K562 (cell line): ENCODE measurements around the gene CFL1. TPM values are rescaled to one million over a fixed set of nuclear protein-coding genes. Genes with fewer than 3 reads are reported as not detected.

Source experiments
- HMG20B ChIP-seq: fragments of 250-450 bp; sonication (Bioruptor Pico); IDR thresholded peaks from 2 replicates; pipeline ENCODE4 v1.5.0; 2021; ENCODE audit warnings: mild to moderate bottlenecking
- KHSRP ChIP-seq: fragments of 450-650 bp; IDR thresholded peaks from 2 replicates; pipeline ENCODE4 v1.6.1; 2017
- PTTG1 ChIP-seq: fragments of 450-650 bp; IDR thresholded peaks from 2 replicates; pipeline ENCODE4 v1.6.1; 2016; ENCODE audit warnings: low read depth, mild to moderate bottlenecking, missing genetic modification characterization, missing compliant biosample characterization
- polyA plus RNA-seq, 8 experiments: library from polyadenylated mRNA; depleted of rRNA in 4 of 8; stranded (reverse) in 5 of 8; unstranded in 3 of 8; fragments of >200 nt; fragmentation: Nextera tagmentation in 2 of 8; fragmentation: Illumina TruSeq in 1 of 8; extraction: Ambion mirVana in 2 of 8; extraction: Trizol in 1 of 8; gene quantifications; 2 replicates each; pipeline versions ENCODE4 v1.2.1 to v1.2.3, GENCODE V29; 2011 to 2014; ENCODE audit warnings: inconsistent platforms in 1 of 8, missing spikeins in 1 of 8
- total RNA-seq, 7 experiments: library from RNA; depleted of rRNA in 6 of 7; stranded (reverse); fragments of >200 nt in 6 of 7; fragmentation: Illumina TruSeq in 2 of 7; extraction: Trizol in 2 of 7; gene quantifications; 2 replicates each; pipeline versions ENCODE4 v1.2.1 to v1.2.3, GENCODE V29; 2011 to 2021; ENCODE audit warnings: low replicate concordance in 1 of 7
- TF ChIP-seq, protein P1 (sequence below): fragments of 150-350 bp; IDR thresholded peaks from 2 replicates; pipeline ENCODE4 v1.6.1; 2014; ENCODE audit warnings: low read depth, mild to moderate bottlenecking, low read length, borderline replicate concordance
- TF ChIP-seq, protein P2 (sequence below): fragments of 250-450 bp; sonication (Bioruptor Pico); IDR thresholded peaks from 2 replicates; pipeline ENCODE4 v1.5.0; 2020; ENCODE audit warnings: mild to moderate bottlenecking
- TF ChIP-seq, protein P3 (sequence below): sonication (generic); formaldehyde crosslinking; IDR thresholded peaks from 2 replicates; pipeline ENCODE4 v1.8.0; 2023; ENCODE audit warnings: mild to moderate bottlenecking, missing genetic modification reagents
- TF ChIP-seq, protein P4 (sequence below), 2 experiments: fragments of 250-450 bp in 1 of 2; fragments of 450-650 bp in 1 of 2; sonication (Bioruptor Pico) in 1 of 2; IDR thresholded peaks; 2 replicates each; pipeline versions ENCODE4 v1.6.1 to v1.8.0; 2016 to 2021; ENCODE audit warnings: mild to moderate bottlenecking in 2 of 2, moderate library complexity in 2 of 2, missing compliant biosample characterization in 1 of 2, missing genetic modification characterization in 1 of 2
- TF ChIP-seq, protein P5 (sequence below): sonication (generic); formaldehyde crosslinking; IDR thresholded peaks from 2 replicates; pipeline ENCODE4 v1.8.1; 2023; ENCODE audit warnings: mild to moderate bottlenecking, missing genetic modification reagents
- TF ChIP-seq, protein P6 (sequence below): fragments of 200-400 bp; formaldehyde crosslinking; IDR thresholded peaks from 2 replicates; pipeline ENCODE4 v1.6.1; 2017; ENCODE audit warnings: mild to moderate bottlenecking, low read depth, low read length, moderate library complexity

Gene CFL1
- total and polyA plus RNA-seq, 9 of the 15 experiments (the other 6 are each of a cell fraction or from before 2014, with no cell fraction given): 105 to 1,101 (median 859) TPM

DNA sequence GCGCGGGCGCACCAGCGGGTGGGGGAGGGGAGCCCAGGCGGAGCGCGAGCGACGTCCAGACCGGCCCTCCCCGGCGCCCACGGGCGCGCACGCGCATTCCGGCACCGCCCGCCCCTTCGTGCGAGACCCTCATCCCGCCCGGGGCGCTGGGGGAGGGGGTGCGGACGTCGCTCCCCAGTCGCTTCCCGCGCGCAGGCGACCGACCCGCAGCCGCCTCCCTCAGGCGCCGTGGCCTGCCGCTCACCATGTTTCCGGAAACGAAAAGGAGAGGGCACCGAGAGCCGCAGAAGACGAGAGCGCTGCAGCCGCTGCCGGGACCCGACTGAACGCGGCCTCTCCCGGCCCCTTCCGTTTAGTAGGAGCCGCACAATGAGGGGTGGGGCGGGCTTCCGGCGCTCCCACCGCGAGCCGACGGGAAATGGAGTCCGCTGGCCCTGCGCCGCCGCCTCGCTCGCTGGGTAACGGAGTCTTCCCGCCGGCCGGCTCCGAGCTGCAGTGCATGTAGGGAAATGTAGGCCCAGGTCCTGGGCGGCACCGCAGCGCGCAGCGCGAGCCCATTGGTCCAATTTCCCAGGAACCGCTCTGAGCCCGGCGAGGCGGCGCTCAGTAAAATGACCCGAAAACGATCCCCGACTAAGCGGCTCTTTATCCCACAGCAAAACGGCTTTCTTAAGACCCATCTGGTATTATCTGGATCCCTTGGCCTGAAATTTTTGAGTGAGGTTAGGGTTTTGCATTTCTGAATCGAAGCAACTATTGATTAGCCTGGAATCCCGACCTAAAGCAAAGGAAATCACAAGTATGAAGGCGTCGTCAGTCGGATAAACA is at the start of gene CFL1 (continued):
- TF ChIP-seq, protein P1, sequence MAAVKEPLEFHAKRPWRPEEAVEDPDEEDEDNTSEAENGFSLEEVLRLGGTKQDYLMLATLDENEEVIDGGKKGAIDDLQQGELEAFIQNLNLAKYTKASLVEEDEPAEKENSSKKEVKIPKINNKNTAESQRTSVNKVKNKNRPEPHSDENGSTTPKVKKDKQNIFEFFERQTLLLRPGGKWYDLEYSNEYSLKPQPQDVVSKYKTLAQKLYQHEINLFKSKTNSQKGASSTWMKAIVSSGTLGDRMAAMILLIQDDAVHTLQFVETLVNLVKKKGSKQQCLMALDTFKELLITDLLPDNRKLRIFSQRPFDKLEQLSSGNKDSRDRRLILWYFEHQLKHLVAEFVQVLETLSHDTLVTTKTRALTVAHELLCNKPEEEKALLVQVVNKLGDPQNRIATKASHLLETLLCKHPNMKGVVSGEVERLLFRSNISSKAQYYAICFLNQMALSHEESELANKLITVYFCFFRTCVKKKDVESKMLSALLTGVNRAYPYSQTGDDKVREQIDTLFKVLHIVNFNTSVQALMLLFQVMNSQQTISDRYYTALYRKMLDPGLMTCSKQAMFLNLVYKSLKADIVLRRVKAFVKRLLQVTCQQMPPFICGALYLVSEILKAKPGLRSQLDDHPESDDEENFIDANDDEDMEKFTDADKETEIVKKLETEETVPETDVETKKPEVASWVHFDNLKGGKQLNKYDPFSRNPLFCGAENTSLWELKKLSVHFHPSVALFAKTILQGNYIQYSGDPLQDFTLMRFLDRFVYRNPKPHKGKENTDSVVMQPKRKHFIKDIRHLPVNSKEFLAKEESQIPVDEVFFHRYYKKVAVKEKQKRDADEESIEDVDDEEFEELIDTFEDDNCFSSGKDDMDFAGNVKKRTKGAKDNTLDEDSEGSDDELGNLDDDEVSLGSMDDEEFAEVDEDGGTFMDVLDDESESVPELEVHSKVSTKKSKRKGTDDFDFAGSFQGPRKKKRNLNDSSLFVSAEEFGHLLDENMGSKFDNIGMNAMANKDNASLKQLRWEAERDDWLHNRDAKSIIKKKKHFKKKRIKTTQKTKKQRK: no peak
- no peak for TF ChIP-seq PTTG1 (tag)
- TF ChIP-seq, protein P2, sequence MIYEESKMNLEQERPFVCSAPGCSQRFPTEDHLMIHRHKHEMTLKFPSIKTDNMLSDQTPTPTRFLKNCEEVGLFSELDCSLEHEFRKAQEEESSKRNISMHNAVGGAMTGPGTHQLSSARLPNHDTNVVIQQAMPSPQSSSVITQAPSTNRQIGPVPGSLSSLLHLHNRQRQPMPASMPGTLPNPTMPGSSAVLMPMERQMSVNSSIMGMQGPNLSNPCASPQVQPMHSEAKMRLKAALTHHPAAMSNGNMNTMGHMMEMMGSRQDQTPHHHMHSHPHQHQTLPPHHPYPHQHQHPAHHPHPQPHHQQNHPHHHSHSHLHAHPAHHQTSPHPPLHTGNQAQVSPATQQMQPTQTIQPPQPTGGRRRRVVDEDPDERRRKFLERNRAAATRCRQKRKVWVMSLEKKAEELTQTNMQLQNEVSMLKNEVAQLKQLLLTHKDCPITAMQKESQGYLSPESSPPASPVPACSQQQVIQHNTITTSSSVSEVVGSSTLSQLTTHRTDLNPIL: no peak
- TF ChIP-seq, protein P3, sequence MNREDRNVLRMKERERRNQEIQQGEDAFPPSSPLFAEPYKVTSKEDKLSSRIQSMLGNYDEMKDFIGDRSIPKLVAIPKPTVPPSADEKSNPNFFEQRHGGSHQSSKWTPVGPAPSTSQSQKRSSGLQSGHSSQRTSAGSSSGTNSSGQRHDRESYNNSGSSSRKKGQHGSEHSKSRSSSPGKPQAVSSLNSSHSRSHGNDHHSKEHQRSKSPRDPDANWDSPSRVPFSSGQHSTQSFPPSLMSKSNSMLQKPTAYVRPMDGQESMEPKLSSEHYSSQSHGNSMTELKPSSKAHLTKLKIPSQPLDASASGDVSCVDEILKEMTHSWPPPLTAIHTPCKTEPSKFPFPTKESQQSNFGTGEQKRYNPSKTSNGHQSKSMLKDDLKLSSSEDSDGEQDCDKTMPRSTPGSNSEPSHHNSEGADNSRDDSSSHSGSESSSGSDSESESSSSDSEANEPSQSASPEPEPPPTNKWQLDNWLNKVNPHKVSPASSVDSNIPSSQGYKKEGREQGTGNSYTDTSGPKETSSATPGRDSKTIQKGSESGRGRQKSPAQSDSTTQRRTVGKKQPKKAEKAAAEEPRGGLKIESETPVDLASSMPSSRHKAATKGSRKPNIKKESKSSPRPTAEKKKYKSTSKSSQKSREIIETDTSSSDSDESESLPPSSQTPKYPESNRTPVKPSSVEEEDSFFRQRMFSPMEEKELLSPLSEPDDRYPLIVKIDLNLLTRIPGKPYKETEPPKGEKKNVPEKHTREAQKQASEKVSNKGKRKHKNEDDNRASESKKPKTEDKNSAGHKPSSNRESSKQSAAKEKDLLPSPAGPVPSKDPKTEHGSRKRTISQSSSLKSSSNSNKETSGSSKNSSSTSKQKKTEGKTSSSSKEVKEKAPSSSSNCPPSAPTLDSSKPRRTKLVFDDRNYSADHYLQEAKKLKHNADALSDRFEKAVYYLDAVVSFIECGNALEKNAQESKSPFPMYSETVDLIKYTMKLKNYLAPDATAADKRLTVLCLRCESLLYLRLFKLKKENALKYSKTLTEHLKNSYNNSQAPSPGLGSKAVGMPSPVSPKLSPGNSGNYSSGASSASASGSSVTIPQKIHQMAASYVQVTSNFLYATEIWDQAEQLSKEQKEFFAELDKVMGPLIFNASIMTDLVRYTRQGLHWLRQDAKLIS (CRISPR knock-in tag): peak; percentile 97
- TF ChIP-seq, protein P4, sequence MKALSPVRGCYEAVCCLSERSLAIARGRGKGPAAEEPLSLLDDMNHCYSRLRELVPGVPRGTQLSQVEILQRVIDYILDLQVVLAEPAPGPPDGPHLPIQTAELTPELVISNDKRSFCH (CRISPR knock-in tag; IDR thresholded peaks at IDR 0.05): no peak
- TF ChIP-seq, protein P4 (tag; IDR thresholded peaks at IDR 0.05): peak; percentile 55; the same call in 1 of the 2 replicates
- TF ChIP-seq HMG20B (CRISPR knock-in tag): no peak
- TF ChIP-seq, protein P5, sequence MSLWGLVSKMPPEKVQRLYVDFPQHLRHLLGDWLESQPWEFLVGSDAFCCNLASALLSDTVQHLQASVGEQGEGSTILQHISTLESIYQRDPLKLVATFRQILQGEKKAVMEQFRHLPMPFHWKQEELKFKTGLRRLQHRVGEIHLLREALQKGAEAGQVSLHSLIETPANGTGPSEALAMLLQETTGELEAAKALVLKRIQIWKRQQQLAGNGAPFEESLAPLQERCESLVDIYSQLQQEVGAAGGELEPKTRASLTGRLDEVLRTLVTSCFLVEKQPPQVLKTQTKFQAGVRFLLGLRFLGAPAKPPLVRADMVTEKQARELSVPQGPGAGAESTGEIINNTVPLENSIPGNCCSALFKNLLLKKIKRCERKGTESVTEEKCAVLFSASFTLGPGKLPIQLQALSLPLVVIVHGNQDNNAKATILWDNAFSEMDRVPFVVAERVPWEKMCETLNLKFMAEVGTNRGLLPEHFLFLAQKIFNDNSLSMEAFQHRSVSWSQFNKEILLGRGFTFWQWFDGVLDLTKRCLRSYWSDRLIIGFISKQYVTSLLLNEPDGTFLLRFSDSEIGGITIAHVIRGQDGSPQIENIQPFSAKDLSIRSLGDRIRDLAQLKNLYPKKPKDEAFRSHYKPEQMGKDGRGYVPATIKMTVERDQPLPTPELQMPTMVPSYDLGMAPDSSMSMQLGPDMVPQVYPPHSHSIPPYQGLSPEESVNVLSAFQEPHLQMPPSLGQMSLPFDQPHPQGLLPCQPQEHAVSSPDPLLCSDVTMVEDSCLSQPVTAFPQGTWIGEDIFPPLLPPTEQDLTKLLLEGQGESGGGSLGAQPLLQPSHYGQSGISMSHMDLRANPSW: peak; percentile 80
- no peak for TF ChIP-seq KHSRP
- TF ChIP-seq, protein P6, sequence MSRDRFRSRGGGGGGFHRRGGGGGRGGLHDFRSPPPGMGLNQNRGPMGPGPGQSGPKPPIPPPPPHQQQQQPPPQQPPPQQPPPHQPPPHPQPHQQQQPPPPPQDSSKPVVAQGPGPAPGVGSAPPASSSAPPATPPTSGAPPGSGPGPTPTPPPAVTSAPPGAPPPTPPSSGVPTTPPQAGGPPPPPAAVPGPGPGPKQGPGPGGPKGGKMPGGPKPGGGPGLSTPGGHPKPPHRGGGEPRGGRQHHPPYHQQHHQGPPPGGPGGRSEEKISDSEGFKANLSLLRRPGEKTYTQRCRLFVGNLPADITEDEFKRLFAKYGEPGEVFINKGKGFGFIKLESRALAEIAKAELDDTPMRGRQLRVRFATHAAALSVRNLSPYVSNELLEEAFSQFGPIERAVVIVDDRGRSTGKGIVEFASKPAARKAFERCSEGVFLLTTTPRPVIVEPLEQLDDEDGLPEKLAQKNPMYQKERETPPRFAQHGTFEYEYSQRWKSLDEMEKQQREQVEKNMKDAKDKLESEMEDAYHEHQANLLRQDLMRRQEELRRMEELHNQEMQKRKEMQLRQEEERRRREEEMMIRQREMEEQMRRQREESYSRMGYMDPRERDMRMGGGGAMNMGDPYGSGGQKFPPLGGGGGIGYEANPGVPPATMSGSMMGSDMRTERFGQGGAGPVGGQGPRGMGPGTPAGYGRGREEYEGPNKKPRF: no peak
